Neural cell (in vitro differentiated cells): Measurements from ENCODE around the gene AJUBA. TPM values are rescaled to one million over a fixed set of nuclear protein-coding genes. Genes with fewer than 3 reads are reported as not detected.

ENCODE experiments used
- H2AFZ ChIP-seq: fragments of 200-600, 300-800 bp; sonication (generic), shearing (Covaris generic); 2 replicates; pipeline ENCODE4 v1.6.0; 2014; ENCODE audit warnings: low read depth, mild to moderate bottlenecking, antibody characterized with exemption, low read length, moderate library complexity
- H3F3A ChIP-seq: fragments of 200-600 bp; shearing (Covaris generic); 2 replicates; pipeline ENCODE4 v1.6.1; 2016; ENCODE audit warnings: mild to moderate bottlenecking, moderate library complexity, mixed read lengths, antibody characterized with exemption, low read length; ENCODE audit not compliant: insufficient read depth, poor library complexity, severe bottlenecking
- H3K27ac ChIP-seq: fragments of 200-600, 300-800 bp; sonication (generic), shearing (Covaris generic); 2 replicates; pipeline ENCODE4 v1.5.1; 2014; ENCODE audit warnings: mild to moderate bottlenecking, low read length, moderate library complexity
- H3K27me3 ChIP-seq: fragments of 300-800, 200-600 bp; sonication (generic), shearing (Covaris generic); 2 replicates; pipeline ENCODE4 v1.6.0; 2014; ENCODE audit warnings: mild to moderate bottlenecking, low read depth, low read length, moderate library complexity; ENCODE audit not compliant: insufficient read depth
- H3K36me3 ChIP-seq: fragments of 300-800, 200-600 bp; sonication (generic), shearing (Covaris generic); 2 replicates; pipeline ENCODE4 v1.5.1; 2014; ENCODE audit warnings: mild to moderate bottlenecking, antibody characterized with exemption, low read length, moderate library complexity; ENCODE audit not compliant: insufficient read depth
- H3K4me2 ChIP-seq: fragments of 300-800, 200-600 bp; sonication (generic), shearing (Covaris generic); 2 replicates; pipeline ENCODE4 v1.6.0; 2014; ENCODE audit warnings: mild to moderate bottlenecking, low read length
- H3K4me3 ChIP-seq: fragments of 300-800, 200-600 bp; sonication (generic), shearing (Covaris generic); 2 replicates; pipeline ENCODE4 v1.5.1; 2014; ENCODE audit warnings: mild to moderate bottlenecking, low read length, moderate library complexity
- H3K79me2 ChIP-seq: fragments of 200-600 bp; shearing (Covaris generic); replicated peaks from 2 replicates; pipeline ENCODE4 v1.6.0; 2014; ENCODE audit warnings: mild to moderate bottlenecking, low read length, moderate library complexity; ENCODE audit not compliant: insufficient read depth
- H3K9ac ChIP-seq: fragments of 300-800, 200-600 bp; sonication (generic), shearing (Covaris generic); 2 replicates; pipeline ENCODE4 v1.6.1; 2016; ENCODE audit warnings: mild to moderate bottlenecking, low read length, mixed read lengths
- H3K9me2 ChIP-seq: fragments of 200-600 bp; shearing (Covaris generic); 2 replicates; pipeline ENCODE4 v1.6.1; 2016; ENCODE audit warnings: mild to moderate bottlenecking, low read length, mixed read lengths; ENCODE audit not compliant: insufficient read depth
- H3K9me3 ChIP-seq: fragments of 200-600, 300-800 bp; sonication (generic), shearing (Covaris generic); 2 replicates; pipeline ENCODE4 v1.6.1; 2016; ENCODE audit warnings: mild to moderate bottlenecking, mixed run types, low read length, moderate library complexity, mixed read lengths
- H4K20me1 ChIP-seq: fragments of 200-600 bp; shearing (Covaris generic); 2 replicates; pipeline ENCODE4 v1.6.1; 2016; ENCODE audit warnings: mild to moderate bottlenecking, mixed run types; ENCODE audit not compliant: insufficient read depth
- EP300 ChIP-seq: fragments of 450-650 bp; conservative IDR thresholded peaks from 2 replicates; pipeline ENCODE4 v1.6.1; 2014; ENCODE audit warnings: antibody characterized with exemption, mild to moderate bottlenecking, moderate library complexity; ENCODE audit not compliant: poor library complexity, severe bottlenecking
- EZH2 ChIP-seq: fragments of 200-600, 300-800 bp; shearing (Covaris generic), sonication (generic); IDR thresholded peaks from 2 replicates; pipeline ENCODE4 v1.6.1; 2014; ENCODE audit warnings: antibody characterized with exemption, low read length, borderline replicate concordance, mild to moderate bottlenecking; ENCODE audit not compliant: insufficient read depth, poor library complexity, severe bottlenecking
- MXI1 ChIP-seq: fragments of 450-650 bp; conservative IDR thresholded peaks from 2 replicates; pipeline ENCODE4 v1.6.1; 2014; ENCODE audit warnings: antibody characterized with exemption, mild to moderate bottlenecking; ENCODE audit not compliant: poor library complexity, severe bottlenecking
- POLR2AphosphoS5 ChIP-seq: IDR thresholded peaks from 2 replicates; pipeline ENCODE4 v1.6.1; 2012
- RAD21 ChIP-seq: fragments of 450-650 bp; conservative IDR thresholded peaks from 2 replicates; pipeline ENCODE4 v1.6.1; 2014; ENCODE audit warnings: antibody characterized with exemption, mild to moderate bottlenecking, moderate library complexity
- SMC3 ChIP-seq: fragments of 450-650 bp; conservative IDR thresholded peaks from 2 replicates; pipeline ENCODE4 v1.6.1; 2014; ENCODE audit warnings: antibody characterized with exemption, mild to moderate bottlenecking, moderate library complexity; ENCODE audit not compliant: poor library complexity
- TAF1 ChIP-seq: IDR thresholded peaks from 2 replicates; pipeline ENCODE4 v1.6.1; 2012; ENCODE audit warnings: low read depth
- polyA plus RNA-seq: library from polyadenylated mRNA; depleted of rRNA; stranded (reverse); fragments of >200 nt; gene quantifications from 2 replicates; pipeline ENCODE4 v1.2.3, GENCODE V29; 2014
- TF ChIP-seq, protein P1 (sequence below): IDR thresholded peaks from 2 replicates; pipeline ENCODE4 v1.6.1; 2012; ENCODE audit warnings: borderline replicate concordance
- TF ChIP-seq, protein P2 (sequence below): fragments of 450-650 bp; IDR thresholded peaks from 2 replicates; pipeline ENCODE4 v1.5.1; 2014; ENCODE audit warnings: antibody characterized with exemption, mild to moderate bottlenecking, moderate library complexity; ENCODE audit not compliant: poor library complexity, severe bottlenecking

Gene AJUBA
- polyA plus RNA-seq, 1 donor from 2014 or later: 1.9 TPM

DNA sequence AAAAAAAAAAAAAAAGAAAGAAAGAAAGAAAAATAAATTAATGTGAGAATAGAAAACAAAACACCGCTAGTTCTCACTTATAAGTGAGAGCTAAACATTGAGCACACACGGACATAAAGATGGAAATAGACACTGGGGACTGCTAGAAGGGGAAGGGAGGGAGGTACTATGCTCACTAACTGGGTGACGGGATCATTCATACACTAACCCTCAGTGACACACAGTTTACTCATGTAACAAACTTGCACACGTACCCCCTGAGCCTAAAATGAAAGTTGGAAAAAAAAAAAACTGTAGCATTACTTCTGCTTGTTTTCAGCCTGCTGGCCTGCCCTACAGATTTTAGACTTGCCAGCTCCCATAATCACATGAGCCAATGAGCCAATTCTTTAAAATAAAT is 42.7 kb downstream of the AJUBA start:
- Histone ChIP-seq H3F3A (no peaks in the 10 kb centered on the region), H2AFZ (no peak overlapping the region), H4K20me1 (no peaks in the 10 kb centered on the region), H3K9ac (no peak overlapping the region), H3K27me3 (no peaks in the 10 kb centered on the region), H3K4me2 (no peak overlapping the region), H3K79me2 (no peaks in the 10 kb centered on the region), H3K4me3 (no peak overlapping the region), H3K9me2 (no peaks in the 10 kb centered on the region), H3K27ac (no peak overlapping the region), H3K36me3 (no peaks in the 10 kb centered on the region), H3K9me3 (no peaks in the 10 kb centered on the region)
- TF ChIP-seq EP300: no peak
- TF ChIP-seq POLR2AphosphoS5: no peak
- no peak for TF ChIP-seq TAF1
- TF ChIP-seq, protein P1, sequence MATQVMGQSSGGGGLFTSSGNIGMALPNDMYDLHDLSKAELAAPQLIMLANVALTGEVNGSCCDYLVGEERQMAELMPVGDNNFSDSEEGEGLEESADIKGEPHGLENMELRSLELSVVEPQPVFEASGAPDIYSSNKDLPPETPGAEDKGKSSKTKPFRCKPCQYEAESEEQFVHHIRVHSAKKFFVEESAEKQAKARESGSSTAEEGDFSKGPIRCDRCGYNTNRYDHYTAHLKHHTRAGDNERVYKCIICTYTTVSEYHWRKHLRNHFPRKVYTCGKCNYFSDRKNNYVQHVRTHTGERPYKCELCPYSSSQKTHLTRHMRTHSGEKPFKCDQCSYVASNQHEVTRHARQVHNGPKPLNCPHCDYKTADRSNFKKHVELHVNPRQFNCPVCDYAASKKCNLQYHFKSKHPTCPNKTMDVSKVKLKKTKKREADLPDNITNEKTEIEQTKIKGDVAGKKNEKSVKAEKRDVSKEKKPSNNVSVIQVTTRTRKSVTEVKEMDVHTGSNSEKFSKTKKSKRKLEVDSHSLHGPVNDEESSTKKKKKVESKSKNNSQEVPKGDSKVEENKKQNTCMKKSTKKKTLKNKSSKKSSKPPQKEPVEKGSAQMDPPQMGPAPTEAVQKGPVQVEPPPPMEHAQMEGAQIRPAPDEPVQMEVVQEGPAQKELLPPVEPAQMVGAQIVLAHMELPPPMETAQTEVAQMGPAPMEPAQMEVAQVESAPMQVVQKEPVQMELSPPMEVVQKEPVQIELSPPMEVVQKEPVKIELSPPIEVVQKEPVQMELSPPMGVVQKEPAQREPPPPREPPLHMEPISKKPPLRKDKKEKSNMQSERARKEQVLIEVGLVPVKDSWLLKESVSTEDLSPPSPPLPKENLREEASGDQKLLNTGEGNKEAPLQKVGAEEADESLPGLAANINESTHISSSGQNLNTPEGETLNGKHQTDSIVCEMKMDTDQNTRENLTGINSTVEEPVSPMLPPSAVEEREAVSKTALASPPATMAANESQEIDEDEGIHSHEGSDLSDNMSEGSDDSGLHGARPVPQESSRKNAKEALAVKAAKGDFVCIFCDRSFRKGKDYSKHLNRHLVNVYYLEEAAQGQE: no peak
- TF ChIP-seq, protein P2, sequence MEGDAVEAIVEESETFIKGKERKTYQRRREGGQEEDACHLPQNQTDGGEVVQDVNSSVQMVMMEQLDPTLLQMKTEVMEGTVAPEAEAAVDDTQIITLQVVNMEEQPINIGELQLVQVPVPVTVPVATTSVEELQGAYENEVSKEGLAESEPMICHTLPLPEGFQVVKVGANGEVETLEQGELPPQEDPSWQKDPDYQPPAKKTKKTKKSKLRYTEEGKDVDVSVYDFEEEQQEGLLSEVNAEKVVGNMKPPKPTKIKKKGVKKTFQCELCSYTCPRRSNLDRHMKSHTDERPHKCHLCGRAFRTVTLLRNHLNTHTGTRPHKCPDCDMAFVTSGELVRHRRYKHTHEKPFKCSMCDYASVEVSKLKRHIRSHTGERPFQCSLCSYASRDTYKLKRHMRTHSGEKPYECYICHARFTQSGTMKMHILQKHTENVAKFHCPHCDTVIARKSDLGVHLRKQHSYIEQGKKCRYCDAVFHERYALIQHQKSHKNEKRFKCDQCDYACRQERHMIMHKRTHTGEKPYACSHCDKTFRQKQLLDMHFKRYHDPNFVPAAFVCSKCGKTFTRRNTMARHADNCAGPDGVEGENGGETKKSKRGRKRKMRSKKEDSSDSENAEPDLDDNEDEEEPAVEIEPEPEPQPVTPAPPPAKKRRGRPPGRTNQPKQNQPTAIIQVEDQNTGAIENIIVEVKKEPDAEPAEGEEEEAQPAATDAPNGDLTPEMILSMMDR: no peak
- TF ChIP-seq RAD21: no peak
- TF ChIP-seq MXI1: no peak
- TF ChIP-seq EZH2: no peak

GRCh38 chr14:22935156-22935555 is 47.2 kb downstream of the AJUBA start:
- TF ChIP-seq RAD21: no peak
- TF ChIP-seq SMC3: no peak
- TF ChIP-seq EZH2: no peak
- TF ChIP-seq TAF1: no peak
- no peak for TF ChIP-seq EP300
- TF ChIP-seq, protein P1: no peak
- no peak for TF ChIP-seq POLR2AphosphoS5
- TF ChIP-seq MXI1: no peak
- TF ChIP-seq, protein P2: no peak
- Histone ChIP-seq H2AFZ (no peak overlapping the region), H3K27me3 (no peaks in the 10 kb centered on the region), H3K9ac (no peak overlapping the region), H4K20me1 (no peaks in the 10 kb centered on the region), H3K79me2 (no peaks in the 10 kb centered on the region), H3K9me3 (no peaks in the 10 kb centered on the region), H3F3A (peaks cover under 1% of the 10 kb centered on the region), H3K4me3 (no peak overlapping the region), H3K36me3 (no peaks in the 10 kb centered on the region), H3K4me2 (no peak overlapping the region), H3K27ac (no peak overlapping the region), H3K9me2 (no peaks in the 10 kb centered on the region)
